Neural crest cell (in vitro differentiated cells): ENCODE results near the gene DIMT1. TPM values are rescaled to one million over a fixed set of nuclear protein-coding genes. Genes with fewer than 3 reads are reported as not detected.

Experiments used
- DNase-seq: peaks from one replicate; pipeline ENCODE4 v3.0.0; 2021; ENCODE audit warnings: low read depth, mixed read lengths, low spot score
- H3K27ac Mint-ChIP-seq: one replicate; pipeline ENCODE4 v1.8.0; 2021; ENCODE audit warnings: mild to moderate bottlenecking, mixed read lengths; ENCODE audit not compliant: unreplicated experiment
- H3K27me3 Mint-ChIP-seq: 2 replicates; pipeline ENCODE4 v1.8.0; 2021; ENCODE audit warnings: low read depth, mild to moderate bottlenecking, mixed read lengths
- H3K36me3 Mint-ChIP-seq: 2 replicates; pipeline ENCODE4 v1.8.0; 2021; ENCODE audit warnings: low read depth, mild to moderate bottlenecking, mixed read lengths
- H3K4me1 Mint-ChIP-seq: 2 replicates; pipeline ENCODE4 v1.8.0; 2021; ENCODE audit warnings: mixed read lengths
- H3K4me3 Mint-ChIP-seq: one replicate; pipeline ENCODE4 v1.8.0; 2021; ENCODE audit warnings: mild to moderate bottlenecking, mixed read lengths
- H3K9me3 Mint-ChIP-seq: 2 replicates; pipeline ENCODE4 v1.8.0; 2021; ENCODE audit warnings: mixed read lengths
- CTCF ChIP-seq: fragments of 200-600 bp; sonication (generic); conservative IDR thresholded peaks from 2 replicates; pipeline ENCODE4 v1.5.0; 2021; ENCODE audit warnings: antibody characterized with exemption, mild to moderate bottlenecking
- total RNA-seq: library from RNA; stranded (reverse); gene quantifications from 2 replicates; pipeline ENCODE4 v1.2.1, GENCODE V29; 2021

DIMT1 gene
- total RNA-seq, 1 donor from 2014 or later: 34.5 TPM

GRCh38 chr5:62347928-62348327, 55.8 kb downstream of the DIMT1 start:
- H3K27me3 Mint-ChIP-seq: no peaks in the 10 kb centered on the region
- H3K4me1 Mint-ChIP-seq: no peaks in the 10 kb centered on the region
- no peaks in the 10 kb centered on the region for H3K36me3 Mint-ChIP-seq
- H3K4me3 Mint-ChIP-seq: no peak overlapping the region
- DNase-seq: no peak
- no peak for TF ChIP-seq CTCF
- H3K9me3 Mint-ChIP-seq: no peaks in the 10 kb centered on the region
- no peak overlapping the region for H3K27ac Mint-ChIP-seq

GRCh38 chr5:62346748-62347147, 57.0 kb downstream of the DIMT1 start:
- Mint-ChIP-seq H3K4me1 (no peaks in the 10 kb centered on the region), H3K27me3 (no peaks in the 10 kb centered on the region), H3K9me3 (no peaks in the 10 kb centered on the region), H3K36me3 (no peaks in the 10 kb centered on the region), H3K27ac (no peak overlapping the region), H3K4me3 (no peak overlapping the region)
- no peak for DNase-seq
- TF ChIP-seq CTCF: no peak

- H3K27me3 Mint-ChIP-seq: no peaks in the 10 kb centered on the region
- H3K9me3 Mint-ChIP-seq: peaks cover 3% of the 10 kb centered on the region
- peaks cover 3% of the 10 kb centered on the region for H3K36me3 Mint-ChIP-seq
- no peak for TF ChIP-seq CTCF
- DNase-seq: no peak
- H3K27ac Mint-ChIP-seq: no peak overlapping the region
- no peaks in the 10 kb centered on the region for H3K4me1 Mint-ChIP-seq
- no peak overlapping the region for H3K4me3 Mint-ChIP-seq
These were observed 60.3 kb downstream of the DIMT1 start for GRCh38 chr5:62343428-62343827.

- Mint-ChIP-seq H3K4me1 (no peaks in the 10 kb centered on the region), H3K36me3 (peaks cover 3% of the 10 kb centered on the region), H3K4me3 (no peak overlapping the region), H3K9me3 (peaks cover 3% of the 10 kb centered on the region), H3K27me3 (no peaks in the 10 kb centered on the region), H3K27ac (no peak overlapping the region)
- no peak for DNase-seq
- no peak for TF ChIP-seq CTCF
These were observed 61.2 kb downstream of the DIMT1 start for GRCh38 chr5:62342476-62342837.

- no peak for DNase-seq
- Mint-ChIP-seq H3K27ac (no peak overlapping the region), H3K27me3 (no peaks in the 10 kb centered on the region), H3K4me3 (no peak overlapping the region), H3K4me1 (no peaks in the 10 kb centered on the region), H3K36me3 (peaks cover 3% of the 10 kb centered on the region), H3K9me3 (peaks cover 3% of the 10 kb centered on the region)
- TF ChIP-seq CTCF: no peak
These were observed 61.8 kb downstream of the DIMT1 start for GRCh38 chr5:62341783-62342475.

GRCh38 chr5:62340979-62341378, 62.7 kb downstream of the DIMT1 start:
- peaks cover 3% of the 10 kb centered on the region for H3K9me3 Mint-ChIP-seq
- TF ChIP-seq CTCF: no peak
- H3K4me1 Mint-ChIP-seq: no peaks in the 10 kb centered on the region
- H3K27ac Mint-ChIP-seq: no peak overlapping the region
- no peaks in the 10 kb centered on the region for H3K27me3 Mint-ChIP-seq
- DNase-seq: no peak
- H3K36me3 Mint-ChIP-seq: peaks cover 3% of the 10 kb centered on the region
- no peak overlapping the region for H3K4me3 Mint-ChIP-seq
